Neural progenitor cell (in vitro differentiated cells): ENCODE measurements around the gene ERN1.

ENCODE experiments used
- EZH2 ChIP-seq: fragments of 200-600 bp; sonication (generic); IDR thresholded peaks from 2 replicates; pipeline ENCODE4 v1.6.1; 2017; ENCODE audit warnings: antibody characterized with exemption, mild to moderate bottlenecking, moderate library complexity
- EZH2phosphoT487 ChIP-seq: fragments of 200-600 bp; sonication (generic); IDR thresholded peaks from 2 replicates; pipeline ENCODE4 v1.6.1; 2017; ENCODE audit warnings: antibody characterized with exemption
- TF ChIP-seq, protein P1 (sequence below): fragments of 200-600 bp; sonication (generic); IDR thresholded peaks from 2 replicates; pipeline ENCODE4 v1.5.1; 2017; ENCODE audit warnings: antibody characterized with exemption, mild to moderate bottlenecking

DNA sequence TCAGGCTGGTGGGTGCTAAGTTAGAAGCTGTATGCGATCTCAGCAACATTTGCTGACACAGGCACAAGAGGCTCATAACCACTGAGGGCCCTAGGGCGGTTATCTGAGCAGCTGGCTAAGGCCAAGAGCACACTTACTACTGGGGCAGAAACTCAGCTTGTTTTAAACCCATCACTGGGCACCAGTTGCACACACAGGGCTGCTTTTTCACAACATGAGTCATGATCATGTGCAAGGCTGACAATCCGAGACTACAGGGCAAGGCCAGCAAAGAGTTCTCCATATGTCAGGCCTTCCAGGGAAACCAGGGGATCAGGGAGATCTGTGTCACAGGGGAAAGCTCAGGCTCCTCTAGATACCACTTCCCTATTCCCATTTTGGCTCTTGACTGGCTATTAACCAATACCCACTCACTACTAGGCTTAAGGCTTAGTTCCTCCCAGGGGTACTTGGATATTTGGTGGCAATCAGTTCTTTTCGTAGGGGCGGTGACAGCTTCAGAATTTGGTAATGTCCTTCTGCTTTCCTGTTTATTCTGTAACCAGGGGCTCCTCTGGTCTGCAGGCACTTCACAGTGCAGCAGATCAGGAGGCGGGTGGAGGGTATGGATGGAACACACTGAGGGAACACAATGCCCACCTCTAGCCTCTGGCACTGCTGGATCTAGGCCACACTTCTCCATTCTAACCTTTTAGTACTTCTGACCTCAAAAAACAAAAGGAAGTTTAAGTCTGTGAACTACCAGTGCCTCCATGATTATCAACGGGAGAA is 44.9 kb upstream of the ERN1 start:
- TF ChIP-seq, protein P1, sequence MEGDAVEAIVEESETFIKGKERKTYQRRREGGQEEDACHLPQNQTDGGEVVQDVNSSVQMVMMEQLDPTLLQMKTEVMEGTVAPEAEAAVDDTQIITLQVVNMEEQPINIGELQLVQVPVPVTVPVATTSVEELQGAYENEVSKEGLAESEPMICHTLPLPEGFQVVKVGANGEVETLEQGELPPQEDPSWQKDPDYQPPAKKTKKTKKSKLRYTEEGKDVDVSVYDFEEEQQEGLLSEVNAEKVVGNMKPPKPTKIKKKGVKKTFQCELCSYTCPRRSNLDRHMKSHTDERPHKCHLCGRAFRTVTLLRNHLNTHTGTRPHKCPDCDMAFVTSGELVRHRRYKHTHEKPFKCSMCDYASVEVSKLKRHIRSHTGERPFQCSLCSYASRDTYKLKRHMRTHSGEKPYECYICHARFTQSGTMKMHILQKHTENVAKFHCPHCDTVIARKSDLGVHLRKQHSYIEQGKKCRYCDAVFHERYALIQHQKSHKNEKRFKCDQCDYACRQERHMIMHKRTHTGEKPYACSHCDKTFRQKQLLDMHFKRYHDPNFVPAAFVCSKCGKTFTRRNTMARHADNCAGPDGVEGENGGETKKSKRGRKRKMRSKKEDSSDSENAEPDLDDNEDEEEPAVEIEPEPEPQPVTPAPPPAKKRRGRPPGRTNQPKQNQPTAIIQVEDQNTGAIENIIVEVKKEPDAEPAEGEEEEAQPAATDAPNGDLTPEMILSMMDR = no peak
- no peak for TF ChIP-seq EZH2
- TF ChIP-seq EZH2phosphoT487 = no peak
